K562 (cell line): ENCODE results near the gene COPS9. TPM values are rescaled to one million over a fixed set of nuclear protein-coding genes. Genes with fewer than 3 reads are reported as not detected.

Experiments used
- DIDO1 ChIP-seq: fragments of 450-650 bp; IDR thresholded peaks from 2 replicates; pipeline ENCODE4 v1.6.1; 2016; ENCODE audit warnings: low read depth, missing biosample characterization, missing genetic modification characterization
- EHMT2 ChIP-seq: fragments of 450-650 bp; IDR thresholded peaks from 2 replicates; pipeline ENCODE4 v1.6.1; 2018; ENCODE audit warnings: antibody characterized with exemption
- HDAC1 ChIP-seq, 2 experiments: fragments of 450-650 bp; IDR thresholded peaks; 2 replicates each; pipeline ENCODE4 v1.6.1; 2016 to 2017; ENCODE audit warnings: inconsistent platforms in 1 of 2, mild to moderate bottlenecking in 1 of 2, moderate library complexity in 1 of 2
- HSF4 ChIP-seq: fragments of 250-450 bp; sonication (Bioruptor Pico); IDR thresholded peaks from 2 replicates; pipeline ENCODE4 v2.1.2; 2022; ENCODE audit warnings: mild to moderate bottlenecking, moderate library complexity, borderline replicate concordance
- KDM5B ChIP-seq: fragments of 200-600 bp; sonication (generic); IDR thresholded peaks from 2 replicates; pipeline ENCODE4 v1.6.1; 2012; ENCODE audit warnings: low read depth, mild to moderate bottlenecking, moderate library complexity, low read length, control low read depth, inconsistent platforms; ENCODE audit not compliant: insufficient replicate concordance
- MCM2 ChIP-seq: fragments of 450-650 bp; IDR thresholded peaks from 2 replicates; pipeline ENCODE4 v1.6.1; 2017; ENCODE audit warnings: low read depth, mild to moderate bottlenecking
- MTA2 ChIP-seq: fragments of 450-650 bp; IDR thresholded peaks from 2 replicates; pipeline ENCODE4 v1.6.1; 2016; ENCODE audit warnings: low read depth
- MYBL2 ChIP-seq, 2 experiments: fragments of 450-650 bp in 1 of 2; sonication (generic) in 1 of 2; formaldehyde crosslinking in 1 of 2; IDR thresholded peaks; 2 replicates each; pipeline versions ENCODE4 v1.6.1 to v1.8.1; 2017 to 2022; ENCODE audit warnings: borderline replicate concordance in 1 of 2, inconsistent platforms in 1 of 2, low read depth in 1 of 2, mild to moderate bottlenecking in 1 of 2, missing genetic modification reagents in 1 of 2, moderate library complexity in 1 of 2
- NCOA4 ChIP-seq: fragments of 450-650 bp; IDR thresholded peaks from 2 replicates; pipeline ENCODE4 v1.6.1; 2018; ENCODE audit warnings: mild to moderate bottlenecking; ENCODE audit not compliant: partially characterized antibody
- NR2F6 ChIP-seq: fragments of 450-650 bp; formaldehyde crosslinking; IDR thresholded peaks from 2 replicates; pipeline ENCODE4 v1.4.0; 2020; ENCODE audit warnings: mild to moderate bottlenecking
- POLR2AphosphoS5 ChIP-seq: IDR thresholded peaks from 2 replicates; pipeline ENCODE4 v1.6.1; 2011; ENCODE audit warnings: mild to moderate bottlenecking, low read depth, low read length, moderate library complexity; ENCODE audit not compliant: control insufficient read depth, insufficient read depth
- PRPF4 ChIP-seq: fragments of 200-400 bp; formaldehyde crosslinking; IDR thresholded peaks from one replicate; pipeline ENCODE4 v1.6.1; 2017; ENCODE audit warnings: low read length, low read depth, mild to moderate bottlenecking; ENCODE audit not compliant: insufficient read depth, poor library complexity, severe bottlenecking
- RFX5 ChIP-seq: IDR thresholded peaks from 2 replicates; pipeline ENCODE4 v1.6.1; 2011; ENCODE audit warnings: low read depth, mild to moderate bottlenecking, improper control_type of control experiment, low read length
- TCF7L2 ChIP-seq: fragments of 150-350 bp; IDR thresholded peaks from 2 replicates; pipeline ENCODE4 v1.6.1; 2016; ENCODE audit warnings: low read depth, mild to moderate bottlenecking, low read length, moderate library complexity
- TGIF2 ChIP-seq: sonication (generic); formaldehyde crosslinking; IDR thresholded peaks from 2 replicates; pipeline ENCODE4 v1.8.1; 2022; ENCODE audit warnings: mild to moderate bottlenecking, missing genetic modification reagents, moderate library complexity
- ZNF134 ChIP-seq: fragments of 250-450 bp; sonication (Bioruptor Pico); conservative IDR thresholded peaks from 2 replicates; pipeline ENCODE4 v1.4.0; 2020
- ZNF146 ChIP-seq: IDR thresholded peaks from one replicate; pipeline ENCODE4 v1.6.1; 2018; ENCODE audit warnings: missing compliant biosample characterization; ENCODE audit not compliant: unreplicated experiment
- ZNF239 ChIP-seq: fragments of 250-450 bp; sonication (Bioruptor Pico); IDR thresholded peaks from 2 replicates; pipeline ENCODE4 v1.4.0; 2020; ENCODE audit warnings: mild to moderate bottlenecking
- ZNF263 ChIP-seq: sonication (generic); formaldehyde crosslinking; IDR thresholded peaks from 2 replicates; pipeline ENCODE4 v1.8.0; 2022; ENCODE audit warnings: mild to moderate bottlenecking, missing genetic modification reagents, borderline replicate concordance
- polyA plus RNA-seq, 8 experiments: library from polyadenylated mRNA; depleted of rRNA in 4 of 8; stranded (reverse) in 5 of 8; unstranded in 3 of 8; fragments of >200 nt; fragmentation: Nextera tagmentation in 2 of 8; fragmentation: Illumina TruSeq in 1 of 8; extraction: Ambion mirVana in 2 of 8; extraction: Trizol in 1 of 8; gene quantifications; 2 replicates each; pipeline versions ENCODE4 v1.2.1 to v1.2.3, GENCODE V29; 2011 to 2014; ENCODE audit warnings: inconsistent platforms in 1 of 8, missing spikeins in 1 of 8
- total RNA-seq, 7 experiments: library from RNA; depleted of rRNA in 6 of 7; stranded (reverse); fragments of >200 nt in 6 of 7; fragmentation: Illumina TruSeq in 2 of 7; extraction: Trizol in 2 of 7; gene quantifications; 2 replicates each; pipeline versions ENCODE4 v1.2.1 to v1.2.3, GENCODE V29; 2011 to 2021; ENCODE audit warnings: low replicate concordance in 1 of 7
- TF ChIP-seq, protein P1 (sequence below): fragments of 250-450 bp; sonication (Bioruptor Pico); IDR thresholded peaks from 2 replicates; pipeline ENCODE4 v1.5.0; 2021
- TF ChIP-seq, protein P2 (sequence below), 2 experiments: fragments of 250-450 bp in 1 of 2; fragments of 450-650 bp in 1 of 2; sonication (Bioruptor Pico) in 1 of 2; IDR thresholded peaks; 2 replicates each; pipeline versions ENCODE4 v1.6.1 to v1.8.0; 2016 to 2021; ENCODE audit warnings: mild to moderate bottlenecking in 2 of 2, moderate library complexity in 2 of 2, missing compliant biosample characterization in 1 of 2, missing genetic modification characterization in 1 of 2
- TF ChIP-seq, protein P3 (sequence below), 2 experiments: fragments of 450-650 bp; conservative IDR thresholded peaks; 2 replicates each; pipeline ENCODE4 v1.6.1; 2017; ENCODE audit warnings: mild to moderate bottlenecking in 2 of 2, moderate library complexity in 2 of 2
- TF ChIP-seq, protein P4 (sequence below), 3 experiments: fragments of 200-800 bp in 1 of 3; sonication (Bioruptor generic) in 1 of 3; sonication (generic) in 1 of 3; formaldehyde crosslinking in 1 of 3; IDR thresholded peaks; 2 replicates each; pipeline versions ENCODE4 v1.6.1 to v1.8.0; 2016 to 2022; ENCODE audit warnings: mild to moderate bottlenecking in 2 of 3, missing compliant biosample characterization in 2 of 3, missing genetic modification characterization in 2 of 3, missing genetic modification reagents in 1 of 3

COPS9 gene
- total and polyA plus RNA-seq, 9 of the 15 experiments (the other 6 are each of a cell fraction or from before 2014, with no cell fraction given), result 55.0 to 281 (median 99.9) TPM

DNA sequence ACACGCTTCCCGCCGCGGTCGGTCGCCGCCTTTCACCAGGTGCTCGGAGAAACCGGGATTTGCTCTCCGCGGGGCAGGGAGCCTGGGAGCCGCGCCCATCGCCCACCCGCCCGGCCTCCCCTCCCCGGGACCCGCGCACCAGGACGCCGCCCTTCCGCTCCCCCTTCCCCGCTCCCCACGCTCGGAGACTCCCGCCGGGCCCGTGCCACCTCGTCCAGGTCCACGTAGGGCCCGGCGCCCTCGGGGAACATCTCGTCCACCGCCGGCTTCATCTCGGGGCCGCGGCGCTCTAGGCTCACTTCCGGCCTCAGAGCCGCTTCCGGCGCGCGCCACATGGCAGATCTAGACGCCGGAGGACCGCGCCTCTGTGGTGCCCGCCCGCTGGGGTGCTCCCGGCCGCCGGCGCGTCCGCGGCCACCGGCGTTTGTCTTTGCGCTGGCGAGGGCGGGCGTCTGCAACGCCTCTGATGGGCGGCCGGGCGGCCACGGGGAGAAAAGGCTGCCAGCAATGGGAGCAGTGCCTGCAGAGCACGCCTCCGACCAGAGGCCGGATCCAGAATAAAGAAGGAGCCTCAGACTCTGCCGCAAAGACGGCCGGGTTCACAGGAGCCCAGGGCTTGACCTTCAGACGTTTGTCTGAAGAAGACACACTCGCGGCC is at the start of gene COPS9 (continued):
- TF ChIP-seq ZNF263 (peak; percentile 77; the same call in 1 of the 2 replicates), MTA2 (no peak), NR2F6 (CRISPR knock-in tag) (no peak), DIDO1 (no peak), EHMT2 (no peak), ZNF134 (CRISPR knock-in tag) (no peak), ZNF239 (no peak), RFX5 (no peak), MCM2 (no peak), ZNF146 (CRISPR knock-in tag) (no peak), POLR2AphosphoS5 (peak; percentile 56; the same call in 1 of the 2 replicates), HDAC1 (IDR thresholded peaks at IDR 0.05) (peak in 1 of 2 experiments; percentile 65; a peak in 1 of 4 replicates), KDM5B (peak; percentile 51), TGIF2 (CRISPR knock-in tag) (no peak), PRPF4 (no peak), NCOA4 (no peak), TCF7L2 (no peak), MYBL2 (IDR thresholded peaks at IDR 0.05; ENCODE audit: low read depth) (no peak), MYBL2 (CRISPR knock-in tag; IDR thresholded peaks at IDR 0.05; ENCODE audit: borderline replicate concordance) (no peak), HSF4 (CRISPR knock-in tag) (no peak)
- TF ChIP-seq, protein P1, sequence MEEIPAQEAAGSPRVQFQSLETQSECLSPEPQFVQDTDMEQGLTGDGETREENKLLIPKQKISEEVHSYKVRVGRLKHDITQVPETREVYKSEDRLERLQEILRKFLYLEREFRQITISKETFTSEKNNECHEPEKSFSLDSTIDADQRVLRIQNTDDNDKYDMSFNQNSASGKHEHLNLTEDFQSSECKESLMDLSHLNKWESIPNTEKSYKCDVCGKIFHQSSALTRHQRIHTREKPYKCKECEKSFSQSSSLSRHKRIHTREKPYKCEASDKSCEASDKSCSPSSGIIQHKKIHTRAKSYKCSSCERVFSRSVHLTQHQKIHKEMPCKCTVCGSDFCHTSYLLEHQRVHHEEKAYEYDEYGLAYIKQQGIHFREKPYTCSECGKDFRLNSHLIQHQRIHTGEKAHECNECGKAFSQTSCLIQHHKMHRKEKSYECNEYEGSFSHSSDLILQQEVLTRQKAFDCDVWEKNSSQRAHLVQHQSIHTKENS (CRISPR knock-in tag), result no peak
- TF ChIP-seq, protein P2, sequence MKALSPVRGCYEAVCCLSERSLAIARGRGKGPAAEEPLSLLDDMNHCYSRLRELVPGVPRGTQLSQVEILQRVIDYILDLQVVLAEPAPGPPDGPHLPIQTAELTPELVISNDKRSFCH (CRISPR knock-in tag; IDR thresholded peaks at IDR 0.05), result no peak
- TF ChIP-seq, protein P2 (tag; IDR thresholded peaks at IDR 0.05), result no peak
- TF ChIP-seq, protein P3, sequence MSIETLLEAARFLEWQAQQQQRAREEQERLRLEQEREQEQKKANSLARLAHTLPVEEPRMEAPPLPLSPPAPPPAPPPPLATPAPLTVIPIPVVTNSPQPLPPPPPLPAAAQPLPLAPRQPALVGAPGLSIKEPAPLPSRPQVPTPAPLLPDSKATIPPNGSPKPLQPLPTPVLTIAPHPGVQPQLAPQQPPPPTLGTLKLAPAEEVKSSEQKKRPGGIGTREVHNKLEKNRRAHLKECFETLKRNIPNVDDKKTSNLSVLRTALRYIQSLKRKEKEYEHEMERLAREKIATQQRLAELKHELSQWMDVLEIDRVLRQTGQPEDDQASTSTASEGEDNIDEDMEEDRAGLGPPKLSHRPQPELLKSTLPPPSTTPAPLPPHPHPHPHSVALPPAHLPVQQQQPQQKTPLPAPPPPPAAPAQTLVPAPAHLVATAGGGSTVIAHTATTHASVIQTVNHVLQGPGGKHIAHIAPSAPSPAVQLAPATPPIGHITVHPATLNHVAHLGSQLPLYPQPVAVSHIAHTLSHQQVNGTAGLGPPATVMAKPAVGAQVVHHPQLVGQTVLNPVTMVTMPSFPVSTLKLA (conservative IDR thresholded peaks at IDR 0.05), result peak; percentile 50 to 71; a peak in 3 of 4 replicates
- TF ChIP-seq, protein P4, sequence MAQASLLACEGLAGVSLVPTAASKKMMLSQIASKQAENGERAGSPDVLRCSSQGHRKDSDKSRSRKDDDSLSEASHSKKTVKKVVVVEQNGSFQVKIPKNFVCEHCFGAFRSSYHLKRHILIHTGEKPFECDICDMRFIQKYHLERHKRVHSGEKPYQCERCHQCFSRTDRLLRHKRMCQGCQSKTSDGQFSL (CRISPR knock-in tag; IDR thresholded peaks at IDR 0.05), result no peak
- TF ChIP-seq, protein P4 (tag; IDR thresholded peaks at IDR 0.05), result no peak
